ENCODE measurements around the gene PARD6B. TPM values are rescaled to one million over a fixed set of nuclear protein-coding genes. Genes with fewer than 3 reads are reported as not detected.

Gene PARD6B
- total and polyA plus RNA-seq, 2 donors (not counting 3 experiments of a cell fraction or from before 2014, with no cell fraction given) = 0.03 TPM; not detected in 1

DNA sequence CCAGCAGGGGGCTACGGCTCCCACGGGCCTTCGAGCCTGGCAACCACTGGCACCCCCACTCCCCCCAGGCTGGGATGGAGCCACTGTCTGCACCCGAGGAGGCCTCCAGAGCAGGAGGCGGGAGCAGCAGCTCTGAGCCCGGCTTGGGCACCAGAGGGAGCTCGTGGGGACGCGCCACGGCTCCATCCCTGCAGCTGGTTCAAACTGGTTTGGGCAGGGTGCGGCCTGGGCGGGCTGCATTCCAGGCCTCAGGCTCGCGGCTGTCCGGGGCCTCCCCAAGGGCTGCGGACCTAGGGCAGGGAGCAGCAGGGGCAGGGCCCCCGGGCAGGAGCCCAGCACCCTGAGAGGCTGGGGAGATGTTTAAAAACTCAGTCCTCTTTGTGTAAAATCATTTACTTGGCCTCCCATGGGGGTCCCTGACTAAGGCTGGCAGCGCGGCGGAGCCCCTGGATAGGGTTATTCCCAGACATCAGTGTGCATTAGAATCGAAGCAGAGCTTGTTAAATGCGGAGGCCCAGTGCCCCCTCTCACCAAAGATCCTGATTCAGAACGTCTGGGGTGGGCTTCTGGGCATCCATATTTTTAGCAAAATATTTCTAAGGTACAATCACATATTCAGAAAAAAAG is 59.4 kb downstream of the PARD6B start:
- Histone ChIP-seq H3K9me3 (replicated peaks; ENCODE audit: control insufficient read depth, insufficient read depth, low read length) (no peaks in the 10 kb centered on the region), H3K36me3 (ENCODE audit: control insufficient read depth in 2 of 2, extremely low read depth in 1 of 2, insufficient read depth in 2 of 2, low read length in 2 of 2) (no peaks in the 10 kb centered on the region), H3K4me2 (ENCODE audit: insufficient read depth, low read length) (peak overlapping the region; percentile 39), H3K4me1 (ENCODE audit: control insufficient read depth, extremely low read depth, insufficient read depth, low read length) (peaks cover 10% of the 10 kb centered on the region), H3K9ac (replicated peaks; ENCODE audit: extremely low read depth, insufficient read depth, low read length) (peak overlapping the region; percentile 76), H3K27ac (ENCODE audit: insufficient read depth, low read depth, low read length) (peak overlapping the region; percentile 64), H3K27me3 (ENCODE audit: control insufficient read depth in 2 of 2, insufficient read depth in 2 of 2, low read length in 2 of 2) (peaks cover 0 to 4% of the 10 kb centered on the region in 2 experiments), H4K20me1 (replicated peaks; ENCODE audit: control insufficient read depth, extremely low read depth, insufficient read depth, low read length) (no peaks in the 10 kb centered on the region), H3K4me3 (replicated peaks in 1 of 3; ENCODE audit: insufficient read depth in 1 of 3, low read depth in 1 of 3, low read length in 3 of 3) (no peak overlapping the region), H2AFZ (ENCODE audit: low read depth, low read length) (peak overlapping the region; percentile 89), H3K79me2 (ENCODE audit: control insufficient read depth, insufficient read depth, low read length) (no peaks in the 10 kb centered on the region), H3K9me1 (replicated peaks; ENCODE audit: control insufficient read depth, extremely low read depth, insufficient read depth, low read length) (no peaks in the 10 kb centered on the region)
- ChIA-PET POLR2A (interaction anchor here (0.9 kb wide), 1 partner anchor 139 kb away, joined by 3 read pairs; no protein-coding TSS in a partner anchor), CTCF (interaction anchor here (0.6 to 3.4 kb wide), 19 partner anchors 9 to 1175 kb away, joined by 3 to 25 read pairs (median 5); partner anchors contain the start of genes ADNP, DPM1 and MOCS3)
- intact Hi-C loops (cut with micrococcal nuclease) = loop anchor here (1.0 kb wide), 1 partner anchor 516 kb away; no protein-coding TSS in a partner anchor
- BruUV-seq (replicated peaks) = TSS peak; percentile 95
- FAIRE-seq = peak; percentile 94
- peak; percentile 73 for DNase-seq (ENCODE audit: low read depth, low spot score)
- dilution Hi-C loops (cut with MboI; ENCODE audit: extremely low pct_ligation_motif_present, low sequenced_read_pairs) = no loop called here
- TF ChIP-seq GATA2 (IDR thresholded peaks at IDR 0.05; ENCODE audit: insufficient read depth, insufficient read length, low read depth, low read length) = no peak
- TF ChIP-seq JUN (IDR thresholded peaks at IDR 0.05; ENCODE audit: borderline replicate concordance, insufficient read depth, insufficient read length, low read depth) = no peak
- peak; percentile 71 for TF ChIP-seq POLR2A (IDR thresholded peaks at IDR 0.05; ENCODE audit: low read depth, low read length)
- TF ChIP-seq EZH2 (IDR thresholded peaks at IDR 0.05; ENCODE audit: borderline replicate concordance, low read depth, low read length, severe bottlenecking) = no peak
- TF ChIP-seq, protein P1, sequence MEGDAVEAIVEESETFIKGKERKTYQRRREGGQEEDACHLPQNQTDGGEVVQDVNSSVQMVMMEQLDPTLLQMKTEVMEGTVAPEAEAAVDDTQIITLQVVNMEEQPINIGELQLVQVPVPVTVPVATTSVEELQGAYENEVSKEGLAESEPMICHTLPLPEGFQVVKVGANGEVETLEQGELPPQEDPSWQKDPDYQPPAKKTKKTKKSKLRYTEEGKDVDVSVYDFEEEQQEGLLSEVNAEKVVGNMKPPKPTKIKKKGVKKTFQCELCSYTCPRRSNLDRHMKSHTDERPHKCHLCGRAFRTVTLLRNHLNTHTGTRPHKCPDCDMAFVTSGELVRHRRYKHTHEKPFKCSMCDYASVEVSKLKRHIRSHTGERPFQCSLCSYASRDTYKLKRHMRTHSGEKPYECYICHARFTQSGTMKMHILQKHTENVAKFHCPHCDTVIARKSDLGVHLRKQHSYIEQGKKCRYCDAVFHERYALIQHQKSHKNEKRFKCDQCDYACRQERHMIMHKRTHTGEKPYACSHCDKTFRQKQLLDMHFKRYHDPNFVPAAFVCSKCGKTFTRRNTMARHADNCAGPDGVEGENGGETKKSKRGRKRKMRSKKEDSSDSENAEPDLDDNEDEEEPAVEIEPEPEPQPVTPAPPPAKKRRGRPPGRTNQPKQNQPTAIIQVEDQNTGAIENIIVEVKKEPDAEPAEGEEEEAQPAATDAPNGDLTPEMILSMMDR (IDR thresholded peaks at IDR 0.05; ENCODE audit: extremely low read depth in 1 of 2, insufficient read depth in 1 of 2, low read depth in 1 of 2, low read length in 2 of 2) = peak; percentile 87 to 97
- no peak for TF ChIP-seq MYC (IDR thresholded peaks at IDR 0.05; ENCODE audit: low read depth, low read length)
- no peak for TF ChIP-seq FOS (IDR thresholded peaks at IDR 0.05; ENCODE audit: borderline replicate concordance, insufficient read depth, low read length)
- TF ChIP-seq, protein P2, sequence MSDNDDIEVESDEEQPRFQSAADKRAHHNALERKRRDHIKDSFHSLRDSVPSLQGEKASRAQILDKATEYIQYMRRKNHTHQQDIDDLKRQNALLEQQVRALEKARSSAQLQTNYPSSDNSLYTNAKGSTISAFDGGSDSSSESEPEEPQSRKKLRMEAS (IDR thresholded peaks at IDR 0.05; ENCODE audit: insufficient read depth, insufficient read length) = no peak
- TF ChIP-seq POLR2AphosphoS5 (IDR thresholded peaks at IDR 0.05; ENCODE audit: insufficient read depth, low read depth, low read length) = peak; percentile 82

Measured in endothelial cell of umbilical vein (primary cell).